ENCODE data around the gene SLC16A8. TPM values are rescaled to one million over a fixed set of nuclear protein-coding genes. Genes with fewer than 3 reads are reported as not detected.
A peak's percentile ranks its signal among the peaks of the same experiment; 100 is the strongest.

Gene SLC16A8
- total RNA-seq, 1 donor: 0.18 TPM

DNA sequence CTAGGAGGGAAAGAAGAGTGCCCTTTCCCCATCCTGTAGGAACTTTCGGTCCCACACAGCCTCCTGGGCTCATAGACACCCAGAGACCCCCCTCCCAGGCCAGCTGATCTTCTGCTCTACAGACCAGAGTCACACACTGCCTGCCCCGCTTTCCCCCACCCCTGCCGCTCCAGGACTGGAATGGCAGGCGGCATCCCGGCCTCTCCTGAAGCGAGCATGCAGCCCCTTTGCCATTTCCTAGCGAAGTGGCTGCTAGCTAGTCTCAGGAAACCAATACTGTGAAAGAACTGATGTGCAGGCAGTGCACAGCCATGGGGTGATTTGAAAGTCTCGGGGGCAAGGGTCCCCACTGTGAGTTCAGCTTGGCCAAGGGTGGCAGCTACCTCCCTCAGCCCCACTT lies 18.4 kb downstream of the SLC16A8 start:
- no peak for DNase-seq (ENCODE audit: low read depth)
- TF ChIP-seq, protein P1, sequence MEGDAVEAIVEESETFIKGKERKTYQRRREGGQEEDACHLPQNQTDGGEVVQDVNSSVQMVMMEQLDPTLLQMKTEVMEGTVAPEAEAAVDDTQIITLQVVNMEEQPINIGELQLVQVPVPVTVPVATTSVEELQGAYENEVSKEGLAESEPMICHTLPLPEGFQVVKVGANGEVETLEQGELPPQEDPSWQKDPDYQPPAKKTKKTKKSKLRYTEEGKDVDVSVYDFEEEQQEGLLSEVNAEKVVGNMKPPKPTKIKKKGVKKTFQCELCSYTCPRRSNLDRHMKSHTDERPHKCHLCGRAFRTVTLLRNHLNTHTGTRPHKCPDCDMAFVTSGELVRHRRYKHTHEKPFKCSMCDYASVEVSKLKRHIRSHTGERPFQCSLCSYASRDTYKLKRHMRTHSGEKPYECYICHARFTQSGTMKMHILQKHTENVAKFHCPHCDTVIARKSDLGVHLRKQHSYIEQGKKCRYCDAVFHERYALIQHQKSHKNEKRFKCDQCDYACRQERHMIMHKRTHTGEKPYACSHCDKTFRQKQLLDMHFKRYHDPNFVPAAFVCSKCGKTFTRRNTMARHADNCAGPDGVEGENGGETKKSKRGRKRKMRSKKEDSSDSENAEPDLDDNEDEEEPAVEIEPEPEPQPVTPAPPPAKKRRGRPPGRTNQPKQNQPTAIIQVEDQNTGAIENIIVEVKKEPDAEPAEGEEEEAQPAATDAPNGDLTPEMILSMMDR (IDR thresholded peaks at IDR 0.05; ENCODE audit: insufficient read depth, low read length): no peak
- H3K4me3 ChIP-seq (ENCODE audit: low read depth, low read length): no peak overlapping the region

DNA sequence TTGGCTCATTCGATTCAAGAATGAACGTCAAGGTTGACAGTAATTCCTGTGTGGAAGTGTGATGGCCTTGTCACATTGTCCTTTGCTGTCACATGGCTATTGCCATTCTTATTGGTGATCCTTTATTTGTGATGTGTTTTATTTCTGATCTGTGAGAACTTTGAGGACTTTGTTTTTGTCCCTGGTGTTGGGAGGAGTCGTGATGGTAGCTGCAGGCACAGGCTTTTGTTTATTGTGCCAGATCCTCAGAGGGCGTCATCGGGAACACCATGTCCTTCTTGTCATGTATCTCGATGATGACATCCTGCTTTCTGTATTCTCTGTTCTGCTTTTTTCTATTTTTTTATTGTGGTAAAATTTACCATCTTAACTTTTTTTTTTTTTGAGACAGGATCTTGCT lies 21.2 kb downstream of the SLC16A8 start:
- TF ChIP-seq, protein P1 (IDR thresholded peaks at IDR 0.05; ENCODE audit: insufficient read depth, low read length): no peak
- no peak overlapping the region for H3K4me3 ChIP-seq (ENCODE audit: low read depth, low read length)
- DNase-seq (ENCODE audit: low read depth): no peak

GRCh38 chr22:38056969-38057891 lies 26.8 kb downstream of the SLC16A8 start, which contains the start of gene PICK1:
Gene PICK1, plus strand, starts transcription at chr22:38057404. Its CDS starts 406 bp downstream, at chr22:38057810.
- TF ChIP-seq, protein P1 (IDR thresholded peaks at IDR 0.05; ENCODE audit: insufficient read depth, low read length): no peak
- H3K4me3 ChIP-seq (ENCODE audit: low read depth, low read length): peak within 1 kb of the TSS; percentile 72
- DNase-seq (ENCODE audit: low read depth): peak; percentile 90

- DNase-seq (ENCODE audit: low read depth): peak; percentile 72
- TF ChIP-seq, protein P1 (IDR thresholded peaks at IDR 0.05; ENCODE audit: insufficient read depth, low read length): peak; percentile 64
- no peak overlapping the region for H3K4me3 ChIP-seq (ENCODE audit: low read depth, low read length)
These were observed 31.8 kb downstream of the SLC16A8 start for GRCh38 chr22:38051900-38052862.

- TF ChIP-seq, protein P1 (IDR thresholded peaks at IDR 0.05; ENCODE audit: insufficient read depth, low read length): no peak
- no peak overlapping the region for H3K4me3 ChIP-seq (ENCODE audit: low read depth, low read length)
- no peak for DNase-seq (ENCODE audit: low read depth)
These were observed 32.7 kb downstream of the SLC16A8 start for GRCh38 chr22:38051261-38051660.

DNA sequence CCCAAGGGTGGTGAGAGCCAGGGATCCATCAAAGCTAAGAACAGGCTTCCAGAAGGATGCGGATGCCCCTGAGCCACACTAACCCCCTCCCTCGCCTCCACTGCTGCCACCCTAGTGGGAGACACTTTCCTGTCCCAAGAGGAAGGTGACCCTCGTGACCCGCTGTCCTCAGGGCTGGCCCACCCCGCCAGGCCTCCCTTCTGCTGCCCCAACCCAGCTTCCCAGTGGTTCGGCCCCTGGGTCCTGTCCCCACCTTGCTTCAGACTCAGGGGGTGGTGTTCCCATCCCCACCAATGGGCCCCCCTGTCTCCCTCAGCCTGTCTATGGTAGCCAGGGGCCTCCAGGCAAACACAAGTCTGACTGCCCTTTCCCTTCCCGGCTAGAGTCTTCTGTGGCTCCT lies 33.3 kb downstream of the SLC16A8 start:
- H3K4me3 ChIP-seq (ENCODE audit: low read depth, low read length): no peak overlapping the region
- TF ChIP-seq, protein P1 (IDR thresholded peaks at IDR 0.05; ENCODE audit: insufficient read depth, low read length): no peak
- no peak for DNase-seq (ENCODE audit: low read depth)

Measured in fibroblast of the aortic adventitia (primary cell).